IMR-90 (cell line): ENCODE measurements around the gene TIMM13. TPM values are rescaled to one million over a fixed set of nuclear protein-coding genes. Genes with fewer than 3 reads are reported as not detected.

ENCODE experiments used
- ATAC-seq: fragments of 200-7000 bp; cut with Tn5 transposase; 2 replicates; pipeline ENCODE4 v1.9.1; 2020; ENCODE audit warnings: low read depth, mild to moderate bottlenecking, moderate library complexity
- BruUV-seq: library from RNA; stranded (reverse); fragments of 400-500 nt; replicated peaks from 2 replicates; lab custom pipeline; 2021; lab: Mats Ljungman, UMichigan
- CTCF ChIA-PET: fragments of 300-600 bp; formaldehyde crosslinking; extraction: SDS; loops from one replicate; lab custom pipeline; 2021; ENCODE audit warnings: antibody characterized with exemption; lab: Yijun Ruan, JAX
- POLR2A ChIA-PET: fragments of 300-600 bp; sonication (Branson Sonifier 250); formaldehyde crosslinking; loops from one replicate; lab custom pipeline; 2022; ENCODE audit warnings: antibody characterized with exemption; ENCODE audit not compliant: unreplicated experiment; lab: Charles Lee
- DNase-seq: peaks from one replicate; pipeline ENCODE4 v3.0.0; 2013
- H2AFZ ChIP-seq: replicated peaks from 2 replicates; pipeline ENCODE3; 2013; ENCODE audit warnings: low read length, mild to moderate bottlenecking; ENCODE audit not compliant: poor library complexity
- H2AK5ac ChIP-seq: 2 replicates; pipeline ENCODE4 v1.6.1; 2013; ENCODE audit warnings: low read depth, low read length, inconsistent platforms
- H2AK9ac ChIP-seq: replicated peaks from 2 replicates; pipeline ENCODE3; 2013; ENCODE audit warnings: mild to moderate bottlenecking, low read depth, low read length, moderate library complexity; ENCODE audit not compliant: poor library complexity
- H2BK120ac ChIP-seq: 2 replicates; pipeline ENCODE4 v1.6.1; 2013; ENCODE audit warnings: low read depth, low read length, inconsistent platforms
- H2BK15ac ChIP-seq: 3 replicates; pipeline ENCODE4 v1.6.1; 2013; ENCODE audit warnings: low read depth, low read length, inconsistent platforms
- H2BK20ac ChIP-seq: 2 replicates; pipeline ENCODE4 v1.6.1; 2013; ENCODE audit warnings: low read depth, mild to moderate bottlenecking, inconsistent platforms, low read length, moderate library complexity
- H2BK5ac ChIP-seq: 2 replicates; pipeline ENCODE4 v1.6.1; 2013; ENCODE audit warnings: mild to moderate bottlenecking, low read depth, low read length, inconsistent platforms; ENCODE audit not compliant: poor library complexity, severe bottlenecking
- H3K14ac ChIP-seq: replicated peaks from 2 replicates; pipeline ENCODE4 v1.6.1; 2013; ENCODE audit warnings: low read depth, low read length, inconsistent platforms
- H3K18ac ChIP-seq: 2 replicates; pipeline ENCODE4 v1.6.1; 2013; ENCODE audit warnings: low read depth, low read length, control low read depth
- H3K23ac ChIP-seq: 2 replicates; pipeline ENCODE4 v1.6.1; 2013; ENCODE audit warnings: low read depth, low read length, inconsistent platforms
- H3K27ac ChIP-seq: 2 replicates; pipeline ENCODE4 v1.5.1; 2013; ENCODE audit warnings: mild to moderate bottlenecking, control low read depth, low read length; ENCODE audit not compliant: insufficient read depth
- H3K27me3 ChIP-seq: 2 replicates; pipeline ENCODE4 v1.6.1; 2013; ENCODE audit warnings: low read length; ENCODE audit not compliant: control insufficient read depth, insufficient read depth
- H3K36me3 ChIP-seq: 2 replicates; pipeline ENCODE4 v1.6.1; 2013; ENCODE audit warnings: low read length, mixed read lengths; ENCODE audit not compliant: control insufficient read depth, insufficient read depth
- H3K4ac ChIP-seq: 2 replicates; pipeline ENCODE4 v1.6.1; 2013; ENCODE audit warnings: low read depth, low read length, inconsistent platforms
- H3K4me1 ChIP-seq: 2 replicates; pipeline ENCODE4 v1.6.1; 2013; ENCODE audit warnings: low read length, mixed read lengths; ENCODE audit not compliant: control insufficient read depth, insufficient read depth
- H3K4me2 ChIP-seq: 2 replicates; pipeline ENCODE4 v1.6.1; 2013; ENCODE audit warnings: low read depth, mild to moderate bottlenecking, control low read depth, low read length, moderate library complexity
- H3K4me3 ChIP-seq: 2 replicates; pipeline ENCODE4 v1.5.1; 2013; ENCODE audit warnings: low read depth, mild to moderate bottlenecking, control low read depth, low read length, moderate library complexity; ENCODE audit not compliant: insufficient read depth
- H3K56ac ChIP-seq: 2 replicates; pipeline ENCODE4 v1.6.1; 2013; ENCODE audit warnings: low read length, inconsistent platforms; ENCODE audit not compliant: insufficient read depth; ENCODE audit errors: extremely low read depth
- H3K79me1 ChIP-seq, 2 experiments: 2 replicates each; pipeline ENCODE4 v1.6.1; 2013; ENCODE audit warnings: low read length in 2 of 2, inconsistent platforms in 1 of 2, low read depth in 1 of 2
- H3K9ac ChIP-seq: 2 replicates; pipeline ENCODE4 v1.6.1; 2013; ENCODE audit warnings: low read depth, low read length, control low read depth
- H3K9me1 ChIP-seq: 2 replicates; pipeline ENCODE4 v1.6.1; 2013; ENCODE audit warnings: low read length, inconsistent platforms; ENCODE audit not compliant: insufficient read depth
- H3K9me3 ChIP-seq: 2 replicates; pipeline ENCODE4 v1.6.1; 2013; ENCODE audit warnings: low read length; ENCODE audit not compliant: control insufficient read depth, insufficient read depth
- H4K20me1 ChIP-seq: 2 replicates; pipeline ENCODE4 v1.6.1; 2013; ENCODE audit warnings: low read length, inconsistent platforms; ENCODE audit not compliant: insufficient read depth
- H4K5ac ChIP-seq: 2 replicates; pipeline ENCODE4 v1.6.1; 2013; ENCODE audit warnings: mild to moderate bottlenecking, low read depth, low read length, control low read depth
- H4K8ac ChIP-seq, 2 experiments: 2 replicates each; pipeline ENCODE4 v1.6.1; 2013; ENCODE audit warnings: low read depth in 2 of 2, low read length in 2 of 2, control low read depth in 1 of 2, inconsistent platforms in 1 of 2
- H4K91ac ChIP-seq: 2 replicates; pipeline ENCODE4 v1.6.1; 2013; ENCODE audit warnings: low read depth, low read length, inconsistent platforms; ENCODE audit not compliant: insufficient read depth
- CEBPB ChIP-seq: IDR thresholded peaks from 2 replicates; pipeline ENCODE4 v1.6.1; 2012; ENCODE audit warnings: low read depth, low read length, improper control_type of control experiment
- CHD1 ChIP-seq: IDR thresholded peaks from 2 replicates; pipeline ENCODE4 v1.6.1; 2012; ENCODE audit warnings: low read depth, low read length, improper control_type of control experiment
- MAZ ChIP-seq: IDR thresholded peaks from 2 replicates; pipeline ENCODE4 v1.6.1; 2012; ENCODE audit warnings: low read depth, mild to moderate bottlenecking, low read length, improper control_type of control experiment, moderate library complexity, borderline replicate concordance
- RCOR1 ChIP-seq: IDR thresholded peaks from 2 replicates; pipeline ENCODE4 v1.6.1; 2012; ENCODE audit warnings: mild to moderate bottlenecking, low read length, improper control_type of control experiment; ENCODE audit not compliant: insufficient replicate concordance
- WGBS, 2 experiments: methylation state at CpG; one replicate each; pipeline versions ENCODE4 v1.1.5 to v1.1.7; 2013; ENCODE audit warnings: missing lambda C conversion rate in 2 of 2; ENCODE audit not compliant: insufficient read length in 1 of 2; ENCODE audit errors: extremely low coverage in 2 of 2; 5-methylcytosine and 5-hydroxymethylcytosine counted together
- dilution Hi-C: fragments of 300-500 bp; cut with HindIII; formaldehyde crosslinking; loops from one replicate; pipeline ENCODE4 v1.14.3; 2018; ENCODE audit warnings: low sequenced_read_pairs; ENCODE audit not compliant: unreplicated experiment
- in situ Hi-C: fragments of 300-500 bp; cut with MboI; formaldehyde crosslinking; loops from 3 replicates; pipeline ENCODE4 v1.14.3; 2019; ENCODE audit warnings: low sequenced_read_pairs, inconsistent platforms, mixed read lengths
- intact Hi-C: fragments of 100-400 bp; cut with micrococcal nuclease; formaldehyde crosslinking; loops from 2 replicates; pipeline ENCODE4 v1.10.0; 2022
- polyA plus RNA-seq, 3 experiments: library from polyadenylated mRNA; depleted of rRNA; stranded (reverse); fragments of >200 nt; gene quantifications; 2 replicates each; pipeline ENCODE4 v1.2.3, GENCODE V29; 2012; ENCODE audit warnings: low replicate concordance in 1 of 3
- total RNA-seq: library from RNA; depleted of rRNA; stranded (reverse); fragments of >200 nt; gene quantifications from 2 replicates; pipeline ENCODE4 v1.2.3, GENCODE V29; 2012

Gene TIMM13
- total and polyA plus RNA-seq, 2 of the 4 experiments (the other 2 are of a cell fraction) = 21.0 to 62.3 TPM

DNA sequence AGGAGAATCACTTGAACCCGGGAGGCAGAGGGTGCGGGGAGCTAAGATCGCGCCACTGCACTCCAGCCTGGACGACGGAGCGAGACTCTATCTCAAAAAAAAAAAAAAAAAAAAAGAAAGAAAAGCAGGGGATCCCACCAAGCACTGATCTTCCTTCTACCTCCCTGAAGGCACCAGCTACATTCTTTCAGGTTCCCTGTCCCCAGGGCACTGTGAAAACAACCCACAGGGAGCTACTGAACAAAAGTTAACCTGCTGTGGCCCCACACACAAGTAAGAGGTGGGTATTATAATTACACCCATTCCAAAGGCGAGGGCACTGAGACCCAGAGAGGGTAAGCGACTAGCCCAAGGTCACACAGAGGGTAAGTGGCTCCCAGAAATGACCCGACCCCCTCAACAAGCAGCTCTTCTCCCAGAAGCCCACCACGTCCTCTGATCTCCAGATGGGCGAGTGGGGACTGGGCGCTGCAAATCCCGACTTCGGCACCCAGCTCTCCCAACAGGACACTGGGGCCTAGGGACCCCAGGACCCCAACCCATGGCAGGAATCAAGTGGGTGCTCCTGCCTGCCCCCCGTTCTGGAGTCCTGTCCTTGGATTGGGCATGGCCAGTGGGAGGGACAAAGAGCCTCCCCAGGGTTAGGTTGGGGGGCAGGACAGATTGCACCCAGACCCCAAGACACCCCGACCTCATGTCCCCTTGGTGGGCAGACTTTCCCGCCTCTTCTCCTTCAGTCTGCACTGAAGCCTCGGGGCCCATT lies 27.0 kb upstream of the TIMM13 start:
- Histone ChIP-seq H4K20me1 (peaks cover 54% of the 10 kb centered on the region), H3K36me3 (peaks cover 3% of the 10 kb centered on the region), H3K27ac (no peak overlapping the region), H2AFZ (no peak overlapping the region), H3K18ac (no peak overlapping the region), H3K4me2 (no peak overlapping the region), H2BK120ac (no peak overlapping the region), H3K4ac (no peak overlapping the region), H3K4me1 (no peaks in the 10 kb centered on the region), H3K9me1 (0 out of 2 replicates have a peak, but pooled peaks cover 9% of the 10 kb centered on the region), H3K79me1 (peaks cover 5 to 42% of the 10 kb centered on the region in 2 experiments; a peak in 2 of 4 replicates), H3K14ac (no peak overlapping the region), H3K4me3 (no peak overlapping the region), H3K23ac (no peak overlapping the region), H4K5ac (no peak overlapping the region), H2BK5ac (no peak overlapping the region), H3K56ac (no peak overlapping the region), H2AK9ac (peak overlapping the region; percentile 50), H4K91ac (no peak overlapping the region), H2AK5ac (no peak overlapping the region), H2BK20ac (no peak overlapping the region), H3K9ac (no peak overlapping the region), H3K27me3 (no peaks in the 10 kb centered on the region), H2BK15ac (no peak overlapping the region), H3K9me3 (no peaks in the 10 kb centered on the region), H4K8ac (no peak overlapping the region)
- intact Hi-C loops = no loop called here
- DNase-seq = no peak
- BruUV-seq = no TSS peak
- ChIA-PET CTCF (interaction anchor here (0.6 kb wide), 1 partner anchor 982 kb away, joined by 4 read pairs; no protein-coding TSS in a partner anchor), POLR2A (no interaction called here)
- in situ Hi-C loops = no loop called here
- ATAC-seq = no peak
- TF ChIP-seq MAZ (no peak), RCOR1 (no peak), CHD1 (no peak), CEBPB (no peak)
- dilution Hi-C loops = no loop called here
- WGBS, 2 experiments = 90% methylated on average over 7 of the region's 19 CpGs; no CpG with 5 or more reads in 1 of the 2 experiments
